Activated naive CD4-positive, alpha-beta T cell (primary cell): ENCODE measurements around the gene MED16.
"Not testable (repeated sequence)": the region's sequence is repeated elsewhere in the genome, so short reads cannot be mapped to it uniquely, and the experiment has no call there.

ENCODE experiments used
- DNase-seq, 4 experiments: peaks; one replicate each; lab custom pipeline; 2025; lab: John Stamatoyannopoulos, UW

MED16 gene

DNA sequence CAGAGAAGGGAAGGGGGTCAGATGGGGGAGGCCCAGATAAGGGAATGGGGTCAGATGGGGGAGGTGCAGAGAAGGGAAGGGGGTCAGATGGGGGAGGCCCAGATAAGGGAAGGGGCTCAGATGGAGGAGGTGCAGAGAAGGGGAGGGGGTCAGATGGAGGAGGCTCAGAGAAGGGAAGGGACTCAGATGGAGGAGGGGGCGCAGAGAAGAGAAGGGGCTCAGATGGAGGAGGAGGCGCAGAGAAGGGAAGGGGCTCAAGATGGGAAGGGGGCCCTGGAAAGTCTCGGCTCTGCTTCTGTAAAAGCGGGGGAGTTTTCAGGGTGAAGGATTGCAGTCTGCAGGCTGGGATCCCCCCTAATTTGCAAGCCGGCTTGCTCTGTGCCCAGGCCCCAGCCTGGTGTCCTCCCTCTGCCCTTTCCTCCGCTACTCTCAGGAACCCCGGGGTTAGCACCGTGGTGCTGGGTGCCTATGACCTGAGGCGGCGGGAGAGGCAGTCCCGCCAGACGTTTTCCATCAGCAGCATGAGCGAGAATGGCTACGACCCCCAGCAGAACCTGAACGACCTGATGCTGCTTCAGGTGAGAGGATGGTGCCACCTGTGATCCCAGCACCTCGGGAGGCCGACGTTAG, 63.7 kb downstream of the MED16 start:
- no peak for DNase-seq

DNA sequence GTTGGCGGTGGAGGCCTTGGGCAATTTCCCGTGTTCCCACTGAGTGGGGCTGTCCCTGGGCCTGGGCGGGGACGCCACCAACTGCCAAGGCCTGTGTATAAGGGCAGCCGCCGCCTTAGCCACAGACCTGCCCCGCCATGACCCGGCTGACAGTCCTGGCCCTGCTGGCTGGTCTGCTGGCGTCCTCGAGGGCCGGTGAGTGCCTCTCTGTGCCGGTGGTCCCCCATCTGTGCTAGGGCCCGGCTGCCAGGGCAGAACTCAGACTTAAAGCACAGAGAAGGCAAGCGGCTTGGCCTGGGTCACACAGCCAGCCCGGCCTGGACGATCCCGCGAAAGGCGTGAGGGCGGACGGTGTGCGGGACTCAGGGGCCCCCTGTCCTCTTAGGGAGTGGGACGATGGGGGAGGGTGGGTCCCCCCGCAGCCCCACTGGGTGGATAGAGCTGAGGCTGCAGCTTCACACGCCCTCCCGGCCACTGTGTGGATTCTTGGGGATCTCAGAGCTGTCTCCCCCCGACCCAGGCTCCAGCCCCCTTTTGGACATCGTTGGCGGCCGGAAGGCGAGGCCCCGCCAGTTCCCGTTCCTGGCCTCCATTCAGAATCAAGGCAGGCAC, 65.2 kb downstream of the MED16 start, which contains the start of gene AZU1:
TSS of gene AZU1 (plus strand) at position 128 of the 612 bp plus-strand sequence. CDS start at position 138, 10 bp downstream.
- DNase-seq: no peak

DNA sequence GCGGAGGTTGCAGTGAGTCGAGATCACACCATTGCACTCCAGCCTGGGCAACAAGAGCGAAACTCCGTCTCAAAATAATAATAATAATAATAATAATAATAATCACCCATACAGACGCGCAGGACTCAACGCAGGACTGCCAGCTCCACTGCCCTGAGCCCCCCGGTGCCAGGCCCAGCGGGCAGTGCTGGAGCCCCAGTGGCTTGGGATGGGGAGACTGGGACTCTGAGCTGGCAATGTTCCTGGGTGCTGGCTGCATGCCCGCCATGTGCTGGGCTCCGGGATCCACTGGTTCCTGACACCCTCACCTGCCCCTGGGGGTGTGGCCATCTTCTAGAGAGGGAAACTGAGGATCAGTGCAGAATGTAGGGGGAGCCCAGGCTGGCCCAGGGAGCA, 65.7 kb downstream of the MED16 start:
- no peak for DNase-seq

DNA sequence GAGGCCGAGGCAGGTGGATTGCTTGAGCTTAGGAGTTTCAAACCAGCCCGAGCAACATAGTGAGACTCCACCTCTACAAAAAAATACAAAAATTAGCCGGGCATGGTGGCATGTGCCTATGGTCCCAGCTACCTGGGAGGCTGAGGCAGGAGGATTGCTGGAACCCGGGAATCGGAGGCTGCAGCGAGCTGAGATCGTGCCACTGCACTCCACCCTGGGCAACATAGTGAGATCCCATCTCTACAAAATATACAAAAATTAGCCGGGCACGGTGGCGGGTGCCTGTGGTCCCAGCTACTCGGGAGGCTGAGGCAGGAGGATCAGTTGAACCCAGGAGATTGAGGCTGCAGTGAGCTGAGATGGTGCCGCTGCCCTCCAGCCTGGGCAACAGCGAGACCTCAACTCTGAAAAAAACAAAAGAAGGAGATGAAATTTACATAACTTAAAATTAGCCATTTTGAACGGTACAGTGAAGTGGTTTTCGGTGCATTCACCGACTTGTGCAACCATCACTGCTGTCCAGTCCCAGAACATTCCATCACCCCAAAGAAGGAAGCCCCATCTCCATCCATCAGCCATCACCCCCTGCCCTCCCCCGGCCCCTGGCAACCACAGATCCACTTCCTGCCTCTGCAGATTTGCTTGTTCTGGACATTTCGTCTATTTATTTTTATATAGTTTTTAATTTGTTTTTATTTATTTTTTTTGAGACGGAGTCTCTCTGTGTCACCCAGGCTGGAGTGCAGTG, 66.9 kb downstream of the MED16 start:
- no peak for DNase-seq

DNA sequence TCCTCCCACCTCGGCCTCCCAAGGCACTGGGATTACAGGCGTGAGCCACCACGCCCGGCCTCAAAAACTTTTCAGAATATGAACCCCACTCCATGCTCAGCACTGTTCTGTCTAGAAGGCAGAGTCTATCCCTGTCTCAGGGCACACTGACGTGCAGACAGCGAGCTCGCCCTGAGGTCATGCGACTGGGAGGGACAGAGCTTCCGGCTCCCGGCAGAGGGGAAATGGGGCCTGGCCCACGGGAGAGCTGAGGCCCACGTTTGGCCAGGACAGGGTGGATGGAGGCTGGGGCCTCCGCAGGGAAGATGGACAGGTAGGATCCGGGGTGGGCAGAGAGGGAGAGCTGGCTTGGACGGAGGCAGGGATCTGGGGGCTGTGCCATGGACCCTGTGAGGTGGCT, 68.1 kb downstream of the MED16 start:
- DNase-seq: no peak

DNA sequence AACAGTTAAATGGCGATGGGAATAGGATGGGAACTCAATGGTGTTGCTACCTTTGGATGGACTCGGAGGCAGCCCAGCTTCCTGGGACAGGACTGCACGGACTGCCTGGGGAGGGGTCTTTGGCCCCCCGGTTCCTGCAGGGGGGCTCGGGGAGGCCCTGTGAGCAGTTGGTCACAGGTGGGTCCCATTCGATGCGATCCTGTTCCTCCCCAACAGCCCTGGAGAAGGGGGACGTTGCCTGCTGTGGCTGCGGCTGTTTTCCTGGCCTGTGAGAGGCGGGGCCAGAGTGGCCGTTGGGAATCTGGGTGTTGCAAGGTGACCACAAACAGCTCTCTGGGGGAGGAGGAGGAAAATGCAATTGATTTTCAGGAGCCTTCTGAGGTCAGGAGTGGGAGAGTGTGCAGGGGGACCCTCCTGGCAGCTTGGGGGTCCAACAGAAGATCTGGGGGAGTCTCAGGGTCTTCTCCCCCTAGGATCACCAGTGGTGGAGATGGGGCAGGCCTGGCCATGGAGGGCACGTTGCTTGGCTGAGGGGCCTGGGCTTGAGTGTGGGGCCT, 69.3 kb downstream of the MED16 start:
- no peak for DNase-seq

DNA sequence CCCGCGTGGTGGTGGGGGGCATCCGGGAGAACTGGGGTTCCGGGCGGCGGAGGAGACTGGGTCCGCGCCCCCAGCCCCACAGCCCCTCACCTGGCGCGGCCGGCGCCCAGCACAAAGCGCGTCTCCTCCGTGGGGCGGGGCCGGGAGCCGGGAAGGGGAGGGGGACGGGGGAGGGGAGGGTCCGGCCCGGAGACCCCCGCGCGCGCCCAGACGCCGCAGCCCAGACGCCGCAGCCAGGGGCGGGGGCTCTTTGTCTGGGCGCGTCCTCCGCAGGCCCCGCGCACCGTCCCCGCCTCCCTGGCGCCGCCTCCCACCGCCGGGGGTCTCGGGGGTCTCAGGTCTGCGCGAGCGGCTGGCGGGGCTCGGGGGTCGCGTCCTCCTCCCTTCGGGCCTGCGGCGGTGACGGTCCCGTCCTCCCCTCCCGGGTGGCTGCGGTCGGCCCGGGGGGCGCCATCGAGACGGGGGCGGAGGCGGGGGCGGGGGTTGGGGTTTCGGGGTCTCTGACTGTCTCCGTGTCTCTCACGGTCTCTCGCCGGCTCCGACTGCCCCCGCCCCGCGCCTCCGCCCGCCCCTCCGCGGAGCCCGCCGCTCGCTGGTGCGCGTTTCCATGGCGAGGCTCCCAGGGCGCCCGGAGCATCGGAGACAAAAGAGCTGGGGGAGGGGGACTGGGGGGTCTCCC, 71.0 kb downstream of the MED16 start, which contains the start of gene PLPPR3:
TSS of gene PLPPR3 (minus strand) at position 131 of the 679 bp plus-strand sequence. CDS start 396 bp downstream, outside the sequence.
- no peak for DNase-seq

DNA sequence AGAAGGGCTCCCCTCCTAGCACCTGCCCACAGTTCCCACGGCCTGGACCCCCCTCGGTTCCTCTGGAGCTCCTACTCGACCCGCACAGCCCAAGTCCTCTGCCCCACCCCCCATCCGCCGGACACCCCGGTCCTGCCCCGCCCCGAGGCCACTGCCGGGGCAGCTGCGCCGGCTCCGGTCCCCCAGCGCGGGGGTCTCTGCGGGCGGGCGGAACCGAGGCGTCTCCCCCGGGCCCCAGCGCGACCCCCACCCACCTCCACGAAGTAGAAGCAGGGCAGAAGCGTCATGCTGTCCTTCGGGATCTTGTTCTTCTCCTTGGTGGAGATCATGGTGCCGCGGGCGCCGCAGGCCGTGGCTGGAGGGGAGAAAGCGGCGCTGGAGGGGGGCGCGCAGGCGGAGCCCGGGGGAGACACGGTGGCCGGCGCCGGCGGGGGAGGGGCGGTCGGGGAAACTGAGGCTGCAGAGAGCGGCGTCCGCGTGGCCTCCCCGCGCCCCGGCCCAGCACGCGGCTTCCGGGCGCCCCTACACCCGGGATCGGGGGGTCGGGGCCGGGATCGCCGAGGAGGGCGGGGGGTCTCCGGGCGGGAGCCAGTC, 71.7 kb downstream of the MED16 start:
- DNase-seq: no peak

DNA sequence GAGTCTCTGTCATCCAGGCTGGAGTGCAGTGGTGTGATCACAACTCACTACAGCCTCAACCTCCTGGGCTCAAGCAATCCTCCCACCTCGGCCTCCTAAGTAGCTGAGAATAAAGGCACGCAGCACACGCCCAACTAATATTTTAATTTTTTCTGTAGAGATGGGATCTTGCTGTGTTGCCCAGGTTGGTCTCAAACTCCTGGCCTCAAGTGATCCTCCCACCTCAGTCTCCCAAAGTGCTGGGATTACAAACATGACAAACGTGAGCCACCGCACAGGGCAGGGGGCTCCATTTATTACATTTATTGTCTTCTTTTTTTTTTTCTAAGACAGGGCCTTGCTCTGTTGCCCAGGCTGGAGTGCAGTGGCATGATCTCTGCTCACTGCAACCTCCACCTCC, 72.8 kb downstream of the MED16 start:
- not testable (repeated sequence) for DNase-seq
